Natural killer cell (primary cell): ENCODE data around the gene ETV1. TPM values are rescaled to one million over a fixed set of nuclear protein-coding genes. Genes with fewer than 3 reads are reported as not detected.

Source experiments
- ATAC-seq, 3 donors: fragments of 150-1000 bp in 2 of 3; fragments of 200-7000 bp in 1 of 3; cut with Tn5 transposase; 1 replicate in 1 of 3; 2 replicates in 2 of 3; pipeline ENCODE4 v1.10.0; 2021; ENCODE audit warnings: mild to moderate bottlenecking in 2 of 3, moderate library complexity in 2 of 3
- DNase-seq, 2 donors: peaks; one replicate each; pipeline versions ENCODE4 v3.0.0 to v3.0.0-alpha.2; 2013 to 2021; ENCODE audit warnings: mixed read lengths in 1 of 2
- H3K27ac ChIP-seq: one replicate; pipeline ENCODE4 v1.5.1; 2013; ENCODE audit warnings: mild to moderate bottlenecking, low read length
- H3K27me3 ChIP-seq: one replicate; pipeline ENCODE4 v1.6.1; 2013; ENCODE audit warnings: low read length; ENCODE audit not compliant: control insufficient read depth, insufficient read depth
- H3K36me3 ChIP-seq: one replicate; pipeline ENCODE4 v1.6.1; 2013; ENCODE audit warnings: low read length; ENCODE audit not compliant: control insufficient read depth, insufficient read depth
- H3K4me1 ChIP-seq: one replicate; pipeline ENCODE4 v1.6.1; 2013; ENCODE audit warnings: low read length; ENCODE audit not compliant: control insufficient read depth, insufficient read depth
- H3K4me3 ChIP-seq: one replicate; pipeline ENCODE4 v1.5.1; 2013; ENCODE audit warnings: low read length
- H3K9me3 ChIP-seq: one replicate; pipeline ENCODE4 v1.6.1; 2013; ENCODE audit warnings: low read length; ENCODE audit not compliant: control insufficient read depth, insufficient read depth
- H3K27ac Mint-ChIP-seq, 2 donors: one replicate each; pipeline ENCODE4 v1.8.0; 2022; ENCODE audit warnings: mild to moderate bottlenecking in 2 of 2, mixed read lengths in 2 of 2, moderate library complexity in 1 of 2
- H3K27me3 Mint-ChIP-seq, 2 donors: one replicate each; pipeline ENCODE4 v1.8.0; 2022; ENCODE audit warnings: low read depth in 2 of 2, mixed read lengths in 2 of 2
- H3K36me3 Mint-ChIP-seq: one replicate; pipeline ENCODE4 v1.8.0; 2022; ENCODE audit warnings: mixed read lengths
- H3K4me1 Mint-ChIP-seq, 2 donors: one replicate each; pipeline ENCODE4 v1.8.0; 2022; ENCODE audit warnings: mixed read lengths in 2 of 2
- H3K4me3 Mint-ChIP-seq: one replicate; pipeline ENCODE4 v1.8.0; 2022; ENCODE audit warnings: mild to moderate bottlenecking, moderate library complexity, mixed read lengths
- H3K9me3 Mint-ChIP-seq, 2 donors: one replicate each; pipeline ENCODE4 v1.8.0; 2022; ENCODE audit warnings: mixed read lengths in 2 of 2
- whole genome bisulfite sequencing: methylation state at CpG from one replicate; pipeline ENCODE4 v1.1.7; 2013; ENCODE audit warnings: missing lambda C conversion rate; ENCODE audit not compliant: insufficient coverage; 5-methylcytosine and 5-hydroxymethylcytosine counted together
- intact Hi-C: fragments of 100-400 bp; cut with micrococcal nuclease; formaldehyde crosslinking; loops from one replicate; pipeline ENCODE4 v1.14.2; 2022
- total RNA-seq, 4 donors: library from RNA; stranded (reverse); fragments of 120-200 nt in 1 of 4; gene quantifications; one replicate each; pipeline versions ENCODE4 v1.2.3 to v1.2.4, GENCODE V29; 2013 to 2022
- TF ChIP-seq, protein P1 (sequence below): fragments of 200-600 bp; IDR thresholded peaks from one replicate; pipeline ENCODE4 v1.8.0; 2022; ENCODE audit warnings: antibody characterized with exemption

The ETV1 gene
- total RNA-seq, 3 donors from 2014 or later (not counting 1 experiment from before 2014, with no cell fraction given) = 0.53 TPM; not detected in 2

DNA sequence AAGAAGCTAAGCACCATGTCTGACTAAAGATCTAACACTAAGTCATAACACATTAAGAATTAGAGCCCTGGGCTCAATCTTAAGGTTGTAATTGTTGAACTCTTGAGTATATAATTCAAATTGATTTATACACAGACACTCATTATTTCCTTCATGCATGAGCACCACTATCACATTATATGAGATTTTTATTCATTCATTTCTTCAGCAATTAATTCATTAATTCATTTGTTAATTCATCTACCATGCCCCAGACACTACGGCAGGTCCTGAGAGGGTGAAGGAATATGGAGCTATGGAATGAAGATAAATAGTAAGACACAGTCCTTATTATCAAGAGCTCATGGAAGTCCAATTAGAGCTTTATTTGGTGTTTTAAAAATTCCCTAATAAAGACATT lies 41.9 kb downstream of the ETV1 start:
- Histone ChIP-seq H3K27ac (no peak overlapping the region), H3K27me3 (no peaks in the 10 kb centered on the region), H3K36me3 (no peaks in the 10 kb centered on the region), H3K4me3 (no peak overlapping the region), H3K4me1 (no peaks in the 10 kb centered on the region), H3K9me3 (no peaks in the 10 kb centered on the region)
- TF ChIP-seq, protein P1, sequence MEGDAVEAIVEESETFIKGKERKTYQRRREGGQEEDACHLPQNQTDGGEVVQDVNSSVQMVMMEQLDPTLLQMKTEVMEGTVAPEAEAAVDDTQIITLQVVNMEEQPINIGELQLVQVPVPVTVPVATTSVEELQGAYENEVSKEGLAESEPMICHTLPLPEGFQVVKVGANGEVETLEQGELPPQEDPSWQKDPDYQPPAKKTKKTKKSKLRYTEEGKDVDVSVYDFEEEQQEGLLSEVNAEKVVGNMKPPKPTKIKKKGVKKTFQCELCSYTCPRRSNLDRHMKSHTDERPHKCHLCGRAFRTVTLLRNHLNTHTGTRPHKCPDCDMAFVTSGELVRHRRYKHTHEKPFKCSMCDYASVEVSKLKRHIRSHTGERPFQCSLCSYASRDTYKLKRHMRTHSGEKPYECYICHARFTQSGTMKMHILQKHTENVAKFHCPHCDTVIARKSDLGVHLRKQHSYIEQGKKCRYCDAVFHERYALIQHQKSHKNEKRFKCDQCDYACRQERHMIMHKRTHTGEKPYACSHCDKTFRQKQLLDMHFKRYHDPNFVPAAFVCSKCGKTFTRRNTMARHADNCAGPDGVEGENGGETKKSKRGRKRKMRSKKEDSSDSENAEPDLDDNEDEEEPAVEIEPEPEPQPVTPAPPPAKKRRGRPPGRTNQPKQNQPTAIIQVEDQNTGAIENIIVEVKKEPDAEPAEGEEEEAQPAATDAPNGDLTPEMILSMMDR = no peak
- Mint-ChIP-seq H3K27ac (no peak overlapping the region), H3K4me1 (no peaks in the 10 kb centered on the region), H3K9me3 (no peaks in the 10 kb centered on the region), H3K36me3 (no peaks in the 10 kb centered on the region), H3K27me3 (peaks cover 0 to 3% of the 10 kb centered on the region in 2 donors), H3K4me3 (no peak overlapping the region)
- intact Hi-C loops = no loop called here
- WGBS = no CpG with 5 or more reads among the region's 1 CpG
- no peak for DNase-seq
- no peak for ATAC-seq

DNA sequence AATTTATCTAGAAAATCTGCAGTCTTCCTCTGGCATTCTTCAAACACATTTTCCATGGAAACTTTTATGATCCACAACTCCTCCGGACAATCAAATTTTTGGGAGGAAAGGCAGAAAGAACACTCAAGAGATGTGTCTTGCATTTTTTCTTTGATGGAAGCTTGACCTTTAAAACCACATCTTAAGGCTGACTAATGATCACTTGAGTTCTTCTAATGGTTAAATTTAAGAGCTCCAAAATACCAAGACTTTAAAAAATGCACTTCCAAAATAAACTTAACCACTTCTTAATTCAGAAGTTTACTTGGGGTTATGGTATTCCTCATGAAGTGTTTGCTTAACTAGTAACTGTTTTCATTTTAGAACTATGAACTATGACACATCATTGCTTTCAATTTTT lies 43.3 kb downstream of the ETV1 start:
- Mint-ChIP-seq H3K36me3 (no peaks in the 10 kb centered on the region), H3K9me3 (no peaks in the 10 kb centered on the region), H3K27ac (no peak overlapping the region), H3K27me3 (peaks cover 0 to 3% of the 10 kb centered on the region in 2 donors), H3K4me3 (no peak overlapping the region), H3K4me1 (no peaks in the 10 kb centered on the region)
- Histone ChIP-seq H3K4me3 (no peak overlapping the region), H3K27ac (no peak overlapping the region), H3K9me3 (no peaks in the 10 kb centered on the region), H3K4me1 (no peaks in the 10 kb centered on the region), H3K27me3 (no peaks in the 10 kb centered on the region), H3K36me3 (no peaks in the 10 kb centered on the region)
- ATAC-seq (no peak), DNase-seq (no peak)
- intact Hi-C loops = no loop called here
- TF ChIP-seq, protein P1 = no peak
- 100% methylated on average over 1 of the region's 1 CpG for WGBS

DNA sequence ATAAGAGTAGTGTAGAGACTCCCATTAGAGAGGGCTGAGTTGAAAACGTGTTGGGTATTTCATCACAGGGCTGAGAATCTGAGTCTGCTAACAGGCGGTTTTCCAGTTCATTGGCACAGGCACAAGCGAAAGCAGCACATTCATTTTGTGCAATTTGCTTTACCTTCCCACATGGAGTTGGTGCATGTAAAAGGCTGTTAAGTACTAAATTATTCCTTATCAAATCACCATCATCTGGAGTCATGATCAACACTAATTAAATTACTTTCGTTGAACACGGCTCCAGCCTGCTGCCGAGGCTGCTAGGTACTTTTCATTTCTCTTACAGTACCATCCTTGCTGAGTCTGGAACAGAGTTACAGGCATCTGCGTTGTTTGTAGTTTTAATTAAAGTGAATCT lies 43.8 kb downstream of the ETV1 start:
- TF ChIP-seq, protein P1 = no peak
- Mint-ChIP-seq H3K4me1 (no peaks in the 10 kb centered on the region), H3K27me3 (no peaks in the 10 kb centered on the region), H3K4me3 (no peak overlapping the region), H3K27ac (no peak overlapping the region), H3K36me3 (no peaks in the 10 kb centered on the region), H3K9me3 (no peaks in the 10 kb centered on the region)
- Histone ChIP-seq H3K4me3 (no peak overlapping the region), H3K27ac (no peak overlapping the region), H3K4me1 (no peaks in the 10 kb centered on the region), H3K27me3 (no peaks in the 10 kb centered on the region), H3K36me3 (no peaks in the 10 kb centered on the region), H3K9me3 (no peaks in the 10 kb centered on the region)
- ATAC-seq (no peak), DNase-seq (no peak)
- intact Hi-C loops = no loop called here
- 83% methylated on average over 6 of the region's 7 CpGs for WGBS

DNA sequence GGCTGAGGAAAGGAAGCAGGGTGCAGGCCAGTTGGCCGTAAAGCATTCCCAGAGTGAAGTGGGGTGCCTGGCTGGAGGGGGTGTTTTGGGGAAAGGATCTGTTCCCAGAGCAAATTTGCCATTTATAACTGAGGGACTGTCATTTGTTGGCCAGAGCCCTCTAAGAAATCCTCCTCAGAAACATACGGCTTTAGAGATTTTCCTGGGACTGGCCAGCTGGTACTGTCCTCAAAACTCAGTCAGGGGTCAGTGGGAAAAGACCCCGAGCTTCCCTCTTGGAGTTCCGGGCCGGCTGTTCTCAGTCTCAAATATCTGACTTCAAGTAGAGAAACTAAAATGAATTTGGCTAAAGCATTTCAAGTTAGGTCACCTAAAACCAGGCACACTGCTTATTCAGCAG lies 55.9 kb downstream of the ETV1 start:
- no peaks in the 10 kb centered on the region for H3K36me3 ChIP-seq
- Mint-ChIP-seq H3K4me3 (no peak overlapping the region), H3K36me3 (no peaks in the 10 kb centered on the region), H3K9me3 (no peaks in the 10 kb centered on the region), H3K4me1 (no peaks in the 10 kb centered on the region), H3K27me3 (peaks cover 0 to 3% of the 10 kb centered on the region in 2 donors), H3K27ac (no peak overlapping the region)
- no peaks in the 10 kb centered on the region for H3K9me3 ChIP-seq
- WGBS = 90% methylated on average over 5 of the region's 5 CpGs
- no peaks in the 10 kb centered on the region for H3K27me3 ChIP-seq
- intact Hi-C loops = no loop called here
- TF ChIP-seq, protein P1 = no peak
- ATAC-seq = no peak
- no peak overlapping the region for H3K4me3 ChIP-seq
- DNase-seq = no peak
- no peak overlapping the region for H3K27ac ChIP-seq
- no peaks in the 10 kb centered on the region for H3K4me1 ChIP-seq
